GM13976 (cell line): ENCODE measurements around the gene FAM3D.

Experiments used
- DNase-seq: peaks from one replicate; pipeline ENCODE4 v3.0.0; 2012; ENCODE audit warnings: low spot score
- in situ Hi-C: fragments of 300-500 bp; cut with MboI; formaldehyde crosslinking; loops from one replicate; pipeline ENCODE4 v1.12.0; 2022; ENCODE audit warnings: low sequenced_read_pairs, mixed read lengths, inconsistent platforms; ENCODE audit not compliant: unreplicated experiment
- TF ChIP-seq, protein P1 (sequence below): IDR thresholded peaks from 2 replicates; pipeline ENCODE4 v1.5.1; 2012; ENCODE audit warnings: borderline replicate concordance, mild to moderate bottlenecking; ENCODE audit not compliant: insufficient read depth; ENCODE audit errors: extremely low read depth, missing control alignments, control extremely low read depth

The FAM3D gene

GRCh38 chr3:58667229-58667628 lies 655 bp upstream of the FAM3D start:
- TF ChIP-seq, protein P1, sequence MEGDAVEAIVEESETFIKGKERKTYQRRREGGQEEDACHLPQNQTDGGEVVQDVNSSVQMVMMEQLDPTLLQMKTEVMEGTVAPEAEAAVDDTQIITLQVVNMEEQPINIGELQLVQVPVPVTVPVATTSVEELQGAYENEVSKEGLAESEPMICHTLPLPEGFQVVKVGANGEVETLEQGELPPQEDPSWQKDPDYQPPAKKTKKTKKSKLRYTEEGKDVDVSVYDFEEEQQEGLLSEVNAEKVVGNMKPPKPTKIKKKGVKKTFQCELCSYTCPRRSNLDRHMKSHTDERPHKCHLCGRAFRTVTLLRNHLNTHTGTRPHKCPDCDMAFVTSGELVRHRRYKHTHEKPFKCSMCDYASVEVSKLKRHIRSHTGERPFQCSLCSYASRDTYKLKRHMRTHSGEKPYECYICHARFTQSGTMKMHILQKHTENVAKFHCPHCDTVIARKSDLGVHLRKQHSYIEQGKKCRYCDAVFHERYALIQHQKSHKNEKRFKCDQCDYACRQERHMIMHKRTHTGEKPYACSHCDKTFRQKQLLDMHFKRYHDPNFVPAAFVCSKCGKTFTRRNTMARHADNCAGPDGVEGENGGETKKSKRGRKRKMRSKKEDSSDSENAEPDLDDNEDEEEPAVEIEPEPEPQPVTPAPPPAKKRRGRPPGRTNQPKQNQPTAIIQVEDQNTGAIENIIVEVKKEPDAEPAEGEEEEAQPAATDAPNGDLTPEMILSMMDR: no peak
- DNase-seq: no peak
- in situ Hi-C loops: no loop called here

GRCh38 chr3:58665405-58665804 lies 1.2 kb downstream of the FAM3D start:
- in situ Hi-C loops: no loop called here

GRCh38 chr3:58664611-58665010 lies 2.0 kb downstream of the FAM3D start:
- in situ Hi-C loops: no loop called here
- TF ChIP-seq, protein P1: no peak
- no peak for DNase-seq

More at GRCh38 chr3:58665405-58665804, 1.2 kb downstream of the FAM3D start:
- DNase-seq: no peak
- TF ChIP-seq, protein P1: no peak

GRCh38 chr3:58661836-58662420 lies 4.6 kb downstream of the FAM3D start:
- TF ChIP-seq, protein P1: no peak
- DNase-seq: no peak
- in situ Hi-C loops: no loop called here

DNA sequence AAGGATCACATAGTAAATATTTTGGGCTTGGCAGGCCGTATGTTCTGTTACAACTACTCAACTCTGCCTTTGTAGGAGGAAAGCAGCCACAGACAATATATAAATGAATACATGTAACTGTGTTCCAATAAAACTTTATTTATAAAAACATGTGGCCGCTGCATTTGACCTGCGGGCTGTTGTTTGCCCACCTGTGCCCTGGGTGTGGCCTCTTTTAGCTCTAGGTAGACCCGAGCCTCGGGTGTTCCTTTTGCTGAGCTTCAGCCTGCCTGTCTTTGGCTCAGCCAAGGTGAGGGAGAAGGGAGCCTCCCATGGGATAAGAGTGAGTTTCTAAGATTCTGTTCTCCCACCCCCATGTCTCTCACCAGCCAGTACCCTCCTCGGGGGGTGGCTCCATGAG lies 5.6 kb downstream of the FAM3D start:
- TF ChIP-seq, protein P1: no peak
- DNase-seq: no peak
- in situ Hi-C loops: no loop called here

DNA sequence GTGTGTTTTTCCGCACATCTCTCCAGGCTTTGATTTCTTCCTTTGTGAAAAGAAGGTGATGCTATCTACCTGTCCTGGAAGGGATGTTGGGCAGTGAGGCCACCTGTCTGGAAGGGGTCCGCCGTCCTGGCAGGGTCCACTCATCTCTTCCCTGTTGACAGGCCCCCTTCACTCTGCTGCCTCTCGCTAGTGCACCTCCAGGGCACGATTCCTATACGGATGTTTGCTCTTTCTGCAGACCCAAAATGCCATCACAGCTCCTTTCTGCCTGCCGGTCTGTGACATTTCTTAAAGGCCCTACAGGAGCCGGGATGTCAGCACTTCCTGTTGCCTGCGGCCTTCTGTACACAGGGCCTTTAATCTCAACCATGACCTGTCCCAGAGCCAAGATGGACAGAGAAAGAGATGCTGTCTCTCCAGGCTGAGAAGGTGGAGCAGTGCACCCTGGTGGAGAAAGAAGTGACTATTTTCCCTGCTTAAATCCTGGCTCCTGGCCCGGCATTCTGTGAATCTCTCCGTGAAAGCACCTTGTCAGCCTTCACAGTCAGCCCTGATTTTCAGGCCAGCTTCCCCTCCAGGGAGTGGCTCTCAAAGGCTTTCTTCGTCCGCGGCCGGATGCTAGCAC lies 7.4 kb downstream of the FAM3D start:
- in situ Hi-C loops: no loop called here
- DNase-seq: no peak
- TF ChIP-seq, protein P1: no peak
